CD4-positive, alpha-beta T cell treated with Interleukin-6 at 100 ng/mL for 8 hours (primary cell): ENCODE measurements around the gene TOR4A.
A peak's percentile ranks its signal among the peaks of the same experiment; 100 is the strongest.

Experiments used
- DNase-seq: peaks from one replicate; pipeline ENCODE4 v3.0.0-alpha.2; 2020; ENCODE audit warnings: mixed read lengths, low spot score

TOR4A gene

GRCh38 chr9:137277329-137278041 lies at the start of gene TOR4A:
Gene TOR4A (plus strand): TSS chr9:137277726. CDS start chr9:137278690, 964 bp downstream.
- peak; percentile 33 for DNase-seq

- no peak for DNase-seq
These were observed 49.5 kb upstream of the TOR4A start for GRCh38 chr9:137227853-137228505.

- DNase-seq, result no peak
These were observed 49.0 kb upstream of the TOR4A start for GRCh38 chr9:137228506-137228967.

GRCh38 chr9:137228968-137229896 lies 48.3 kb upstream of the TOR4A start:
- DNase-seq, result no peak

GRCh38 chr9:137229903-137230704 lies 47.4 kb upstream of the TOR4A start:
- DNase-seq, result no peak

GRCh38 chr9:137230705-137231371 lies 46.7 kb upstream of the TOR4A start, which contains the start of gene SLC34A3:
Gene SLC34A3 (plus strand): TSS chr9:137230901. CDS start chr9:137231703, 802 bp downstream.
- DNase-seq, result no peak

GRCh38 chr9:137231372-137232039 lies 46.0 kb upstream of the TOR4A start:
- no peak for DNase-seq

GRCh38 chr9:137232101-137232500 lies 45.4 kb upstream of the TOR4A start:
- DNase-seq, result no peak

GRCh38 chr9:137232510-137232909 lies 45.0 kb upstream of the TOR4A start:
- no peak for DNase-seq

GRCh38 chr9:137233143-137233980 lies 44.2 kb upstream of the TOR4A start:
- DNase-seq, result no peak

GRCh38 chr9:137234055-137234697 lies 43.4 kb upstream of the TOR4A start:
- no peak for DNase-seq

- DNase-seq, result no peak
These were observed 42.6 kb upstream of the TOR4A start for GRCh38 chr9:137234758-137235423.

GRCh38 chr9:137235424-137236237 lies 41.9 kb upstream of the TOR4A start:
- DNase-seq, result no peak

- peak; percentile 88 for DNase-seq
These were observed 41.1 kb upstream of the TOR4A start for GRCh38 chr9:137236238-137236935.

GRCh38 chr9:137236936-137237421 lies 40.5 kb upstream of the TOR4A start:
- DNase-seq, result no peak
